CD14-positive monocyte (primary cell): ENCODE results near the gene PPM1D. TPM values are rescaled to one million over a fixed set of nuclear protein-coding genes. Genes with fewer than 3 reads are reported as not detected.

Experiments
- DNase-seq, 3 donors: peaks; one replicate each; pipeline ENCODE4 v3.0.0-alpha.2; 2011 to 2022
- H2AFZ ChIP-seq: 2 replicates; pipeline ENCODE4 v1.6.0; 2012; ENCODE audit warnings: mild to moderate bottlenecking, low read depth, low read length, inconsistent platforms; ENCODE audit not compliant: insufficient read depth, poor library complexity, severe bottlenecking
- H3K27ac ChIP-seq, 2 donors: 1 replicate in 1 of 2; 2 replicates in 1 of 2; pipeline ENCODE4 v1.5.1; 2012 to 2013; ENCODE audit warnings: low read length in 2 of 2, control low read depth in 1 of 2, inconsistent platforms in 1 of 2, low read depth in 1 of 2, mild to moderate bottlenecking in 1 of 2
- H3K27me3 ChIP-seq, 2 donors: one replicate each; pipeline versions ENCODE4 v1.6.0 to v1.6.1; 2011 to 2013; ENCODE audit warnings: low read length in 2 of 2; ENCODE audit not compliant: control insufficient read depth in 2 of 2, insufficient read depth in 2 of 2
- H3K36me3 ChIP-seq, 2 donors: replicated peaks in 1 of 2; 1 replicate in 1 of 2; 2 replicates in 1 of 2; pipeline versions ENCODE4 v1.5.1 to v1.6.1; 2012 to 2013; ENCODE audit warnings: low read length in 2 of 2, control low read depth in 1 of 2, inconsistent platforms in 1 of 2, mild to moderate bottlenecking in 1 of 2; ENCODE audit not compliant: insufficient read depth in 2 of 2, control insufficient read depth in 1 of 2
- H3K4me1 ChIP-seq, 2 donors: 1 replicate in 1 of 2; 2 replicates in 1 of 2; pipeline versions ENCODE4 v1.5.1 to v1.6.1; 2012 to 2013; ENCODE audit warnings: low read length in 2 of 2, control low read depth in 1 of 2, inconsistent platforms in 1 of 2, mild to moderate bottlenecking in 1 of 2, moderate library complexity in 1 of 2; ENCODE audit not compliant: insufficient read depth in 2 of 2, control insufficient read depth in 1 of 2
- H3K4me2 ChIP-seq: replicated peaks from 2 replicates; pipeline ENCODE3; 2012; ENCODE audit warnings: low read length, moderate library complexity, mild to moderate bottlenecking; ENCODE audit not compliant: poor library complexity, severe bottlenecking; ENCODE audit errors: extremely low read depth
- H3K4me3 ChIP-seq, 3 experiments: fragments of 200-600 bp in 1 of 3; sonication (generic) in 1 of 3; replicated peaks in 1 of 3; 1 replicate in 2 of 3; 2 replicates in 1 of 3; pipeline ENCODE4 v1.5.1; 2011 to 2013; ENCODE audit warnings: low read length in 3 of 3, mild to moderate bottlenecking in 3 of 3, control low read depth in 2 of 3, low read depth in 2 of 3, inconsistent platforms in 1 of 3, moderate library complexity in 1 of 3
- H3K79me2 ChIP-seq: 2 replicates; pipeline ENCODE4 v1.6.0; 2012; ENCODE audit warnings: mild to moderate bottlenecking, control low read depth, inconsistent platforms, low read length, moderate library complexity; ENCODE audit not compliant: insufficient read depth
- H3K9ac ChIP-seq: 2 replicates; pipeline ENCODE4 v1.6.0; 2017; ENCODE audit warnings: low read length, mild to moderate bottlenecking; ENCODE audit not compliant: insufficient read depth, poor library complexity, severe bottlenecking
- H3K9me3 ChIP-seq, 2 donors: replicated peaks in 1 of 2; 1 replicate in 1 of 2; 2 replicates in 1 of 2; pipeline versions ENCODE4 v1.5.1 to v1.6.1; 2012 to 2013; ENCODE audit warnings: low read length in 2 of 2, control low read depth in 1 of 2; ENCODE audit not compliant: control insufficient read depth in 1 of 2, insufficient read depth in 1 of 2
- H4K20me1 ChIP-seq: 2 replicates; pipeline ENCODE4 v1.6.0; 2012; ENCODE audit warnings: mild to moderate bottlenecking, low read length, control low read depth, moderate library complexity; ENCODE audit not compliant: insufficient read depth
- H3K27ac Mint-ChIP-seq, 7 donors: one replicate each; pipeline ENCODE4 v1.8.0; 2020; ENCODE audit warnings: mild to moderate bottlenecking in 7 of 7, mixed read lengths in 7 of 7, moderate library complexity in 6 of 7, inconsistent platforms in 2 of 7
- H3K27me3 Mint-ChIP-seq, 3 donors: one replicate each; pipeline ENCODE4 v1.8.0; 2021 to 2022; ENCODE audit warnings: low read depth in 3 of 3, mild to moderate bottlenecking in 3 of 3, mixed read lengths in 3 of 3, moderate library complexity in 3 of 3, inconsistent platforms in 1 of 3
- H3K36me3 Mint-ChIP-seq, 2 donors: one replicate each; pipeline ENCODE4 v1.8.0; 2020; ENCODE audit warnings: mixed read lengths in 2 of 2, inconsistent platforms in 1 of 2, mild to moderate bottlenecking in 1 of 2
- H3K4me1 Mint-ChIP-seq: one replicate; pipeline ENCODE4 v1.8.0; 2020; ENCODE audit warnings: mild to moderate bottlenecking, mixed read lengths
- H3K4me3 Mint-ChIP-seq, 2 donors: one replicate each; pipeline ENCODE4 v1.8.0; 2020; ENCODE audit warnings: mild to moderate bottlenecking in 2 of 2, mixed read lengths in 2 of 2, moderate library complexity in 1 of 2
- H3K9me3 Mint-ChIP-seq, 7 donors: one replicate each; pipeline ENCODE4 v1.8.0; 2020 to 2022; ENCODE audit warnings: mixed read lengths in 7 of 7, mild to moderate bottlenecking in 6 of 7, moderate library complexity in 6 of 7, inconsistent platforms in 2 of 7
- CTCF ChIP-seq: fragments of 200-600 bp; IDR thresholded peaks from one replicate; pipeline ENCODE4 v1.8.0; 2022; ENCODE audit warnings: antibody characterized with exemption, mild to moderate bottlenecking
- WGBS: methylation state at CpG from one replicate; pipeline ENCODE4 v1.1.5; 2013; ENCODE audit warnings: missing lambda C conversion rate; ENCODE audit not compliant: insufficient coverage; 5-methylcytosine and 5-hydroxymethylcytosine counted together
- intact Hi-C, 2 donors: fragments of 100-400 bp; cut with micrococcal nuclease; formaldehyde crosslinking; loops; one replicate each; pipeline versions ENCODE4 v1.15.0 to v1.15.1; 2023
- polyA plus RNA-seq, 3 donors: library from polyadenylated mRNA; depleted of rRNA in 1 of 3; unstranded in 2 of 3; stranded (reverse) in 1 of 3; fragments of 300-500 nt in 2 of 3; fragments of >200 nt in 1 of 3; fragmentation: Illumina TruSeq in 2 of 3; gene quantifications; 1 replicate in 2 of 3; 2 replicates in 1 of 3; pipeline ENCODE4 v1.2.3, GENCODE V29; 2012 to 2021

PPM1D gene
- polyA plus RNA-seq, 3 donors = 4.7 to 7.3 (median 7.2) TPM

- peak overlapping the region; percentile 95 to 96 for H3K4me3 Mint-ChIP-seq
- peak overlapping the region in 6 of 7 donors; percentile 90 to 97 (median 94) for H3K27ac Mint-ChIP-seq
- Histone ChIP-seq H3K79me2 (peaks cover 48% of the 10 kb centered on the region), H3K4me3 (peak overlapping the region; percentile 52 to 93 (median 84)), H3K27ac (peak overlapping the region; percentile 70 to 90), H3K4me2 (peak overlapping the region; percentile 99), H3K9ac (peak overlapping the region; percentile 91), H4K20me1 (peaks cover 39% of the 10 kb centered on the region), H3K36me3 (no peaks in the 10 kb centered on the region), H2AFZ (peak overlapping the region; percentile 93), H3K4me1 (peaks cover 48 to 58% of the 10 kb centered on the region in 2 donors), H3K9me3 (no peaks in the 10 kb centered on the region), H3K27me3 (no peaks in the 10 kb centered on the region)
- no peaks in the 10 kb centered on the region for H3K27me3 Mint-ChIP-seq
- peaks cover 0 to 2% (median 0%) of the 10 kb centered on the region in 7 donors for H3K9me3 Mint-ChIP-seq
- no peak for TF ChIP-seq CTCF
- H3K36me3 Mint-ChIP-seq = peaks cover 0 to 2% of the 10 kb centered on the region in 2 donors
- peaks cover 60% of the 10 kb centered on the region for H3K4me1 Mint-ChIP-seq
- intact Hi-C loops = no loop called here
- DNase-seq = no peak
- 6% methylated on average over 13 of the region's 17 CpGs for WGBS
Observed at GRCh38 chr17:60599220-60599619, 773 bp upstream of the PPM1D start.

GRCh38 chr17:60600490-60601446 lies 775 bp downstream of the PPM1D start:
- Histone ChIP-seq H2AFZ (peak overlapping the region; percentile 93), H3K36me3 (no peaks in the 10 kb centered on the region), H3K4me3 (peak overlapping the region; percentile 84 to 93 (median 91)), H3K9me3 (no peaks in the 10 kb centered on the region), H3K27me3 (no peaks in the 10 kb centered on the region), H3K4me1 (peaks cover 51 to 53% of the 10 kb centered on the region in 2 donors), H3K9ac (peak overlapping the region; percentile 91), H4K20me1 (peaks cover 54% of the 10 kb centered on the region), H3K4me2 (peak overlapping the region; percentile 99), H3K79me2 (peaks cover 64% of the 10 kb centered on the region), H3K27ac (peak overlapping the region; percentile 71 to 90)
- H3K27me3 Mint-ChIP-seq = no peaks in the 10 kb centered on the region
- WGBS = under 1% methylated on average over 67 of the region's 69 CpGs
- peaks cover 0 to 2% (median 0%) of the 10 kb centered on the region in 7 donors for H3K9me3 Mint-ChIP-seq
- peak; percentile 85 for TF ChIP-seq CTCF
- intact Hi-C loops = loop anchor here in 1 of 2 donors (5.0 kb wide), 1 partner anchor 73 kb away; the partner anchor contains the start of gene APPBP2
- DNase-seq = peak; percentile 53 to 69 (median 65)
- peaks cover 0 to 2% of the 10 kb centered on the region in 2 donors for H3K36me3 Mint-ChIP-seq
- H3K4me3 Mint-ChIP-seq = peak overlapping the region; percentile 95 to 96
- peaks cover 67% of the 10 kb centered on the region for H3K4me1 Mint-ChIP-seq
- H3K27ac Mint-ChIP-seq = peak overlapping the region; percentile 90 to 97 (median 94)
